Body of pancreas (tissue), 4 donors: Measurements from ENCODE around the gene PDE1C. TPM values are rescaled to one million over a fixed set of nuclear protein-coding genes. Genes with fewer than 3 reads are reported as not detected.
A peak's percentile ranks its signal among the peaks of the same experiment; 100 is the strongest.

ENCODE experiments used
- ATAC-seq: fragments of 150-250 bp; one replicate; pipeline ENCODE4 v1.9.1; 2016
- DNase-seq, 4 donors: peaks; one replicate each; pipeline ENCODE4 v3.0.0-alpha.2; 2019
- H3K27ac ChIP-seq, 4 donors: fragments of 200-600 bp; sonication (generic); 1 replicate in 3 of 4; 2 replicates in 1 of 4; pipeline versions ENCODE4 v1.5.1 to v1.6.1; 2016 to 2019; ENCODE audit warnings: mild to moderate bottlenecking in 1 of 4, mixed read lengths in 1 of 4, moderate library complexity in 1 of 4
- H3K27me3 ChIP-seq, 2 donors: fragments of 200-600 bp; sonication (generic); one replicate each; pipeline ENCODE4 v1.6.0; 2016; ENCODE audit warnings: mild to moderate bottlenecking in 1 of 2
- H3K36me3 ChIP-seq, 2 donors: fragments of 200-600 bp; sonication (generic); replicated peaks in 1 of 2; 2 replicates each; pipeline ENCODE4 v1.5.1; 2016; ENCODE audit warnings: low read depth in 2 of 2; ENCODE audit not compliant: insufficient read depth in 1 of 2
- H3K4me1 ChIP-seq: fragments of 200-600 bp; sonication (generic); one replicate; pipeline ENCODE4 v1.6.0; 2016
- H3K4me3 ChIP-seq, 2 donors: fragments of 200-600 bp; sonication (generic); 1 replicate in 1 of 2; 2 replicates in 1 of 2; pipeline ENCODE4 v1.5.1; 2016 to 2019
- H3K9me3 ChIP-seq, 3 donors: fragments of 200-600 bp; sonication (generic); 1 replicate in 2 of 3; 2 replicates in 1 of 3; pipeline ENCODE4 v1.5.1; 2016
- CTCF ChIP-seq, 7 experiments: fragments of 450-650 bp in 4 of 7; fragments of 200-600 bp in 3 of 7; sonication (generic) in 3 of 7; IDR thresholded peaks; one replicate each; pipeline ENCODE4 v1.5.1; 2016 to 2019; ENCODE audit warnings: antibody characterized with exemption in 7 of 7
- POLR2A ChIP-seq, 3 donors: fragments of 450-650 bp; IDR thresholded peaks; one replicate each; pipeline ENCODE4 v1.6.1; 2016; ENCODE audit warnings: antibody characterized with exemption in 3 of 3, mild to moderate bottlenecking in 2 of 3
- WGBS, 2 donors: methylation state at CpG; one replicate each; pipeline ENCODE4 v1.1.5; 2017; 5-methylcytosine and 5-hydroxymethylcytosine counted together
- intact Hi-C: fragments of 100-400 bp; cut with DNase I; formaldehyde crosslinking; loops from one replicate; pipeline ENCODE4 v1.15.1; 2023
- total RNA-seq, 2 donors: library from RNA; depleted of rRNA; stranded (reverse); fragments of >200 nt; gene quantifications; one replicate each; pipeline ENCODE4 v1.1.0, GENCODE V29; 2016

The PDE1C gene
- 1 to 10 TPM; 1.8 to 4.9 TPM for total RNA-seq

- intact Hi-C loops, result no loop called here
- WGBS, 2 donors, result 1% methylated on average over 50 to 88 of the region's 88 CpGs
- peaks cover 16% of the 10 kb centered on the region for H3K4me1 ChIP-seq
- no peaks in the 10 kb centered on the region for H3K36me3 ChIP-seq
- peak; percentile 56 for ATAC-seq
- peak within 1 kb of the TSS in 1 of 2 donors; percentile 35 for H3K4me3 ChIP-seq
- peak within 1 kb of the TSS in 3 of 4 donors; percentile 34 to 64 (median 62) for H3K27ac ChIP-seq
- H3K27me3 ChIP-seq, result no peaks in the 10 kb centered on the region
- no peaks in the 10 kb centered on the region for H3K9me3 ChIP-seq
- peak in 3 of 4 donors; percentile 11 to 20 (median 16) for DNase-seq
- TF ChIP-seq CTCF (IDR thresholded peaks at IDR 0.05) (no peak), POLR2A (IDR thresholded peaks at IDR 0.05) (no peak)
These were observed at the start of gene PDE1C for GRCh38 chr7:32070406-32071360. Gene PDE1C, minus strand, starts transcription at chr7:32070407.

DNA sequence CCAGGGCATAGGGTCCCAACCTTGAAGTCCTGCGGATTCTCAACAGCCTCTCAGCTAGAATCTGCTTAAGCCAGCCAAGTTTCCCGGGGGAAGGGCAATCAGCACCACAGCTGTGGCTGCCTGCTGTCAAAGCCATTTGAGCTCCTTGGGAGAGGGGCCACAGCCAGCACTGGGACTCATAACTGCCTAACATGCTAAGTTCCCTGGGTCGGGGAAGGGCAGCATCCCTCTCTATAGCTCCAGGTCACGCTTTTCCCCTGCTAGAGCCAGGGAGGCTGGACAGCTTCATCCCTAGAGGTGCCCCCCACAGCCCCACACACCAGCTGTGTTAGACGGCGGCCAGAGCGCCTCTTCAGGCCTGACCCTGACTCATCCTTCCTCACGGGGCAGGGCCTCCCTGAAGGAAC is 49.6 kb upstream of the PDE1C start:
- H3K4me3 ChIP-seq, result no peak overlapping the region

DNA sequence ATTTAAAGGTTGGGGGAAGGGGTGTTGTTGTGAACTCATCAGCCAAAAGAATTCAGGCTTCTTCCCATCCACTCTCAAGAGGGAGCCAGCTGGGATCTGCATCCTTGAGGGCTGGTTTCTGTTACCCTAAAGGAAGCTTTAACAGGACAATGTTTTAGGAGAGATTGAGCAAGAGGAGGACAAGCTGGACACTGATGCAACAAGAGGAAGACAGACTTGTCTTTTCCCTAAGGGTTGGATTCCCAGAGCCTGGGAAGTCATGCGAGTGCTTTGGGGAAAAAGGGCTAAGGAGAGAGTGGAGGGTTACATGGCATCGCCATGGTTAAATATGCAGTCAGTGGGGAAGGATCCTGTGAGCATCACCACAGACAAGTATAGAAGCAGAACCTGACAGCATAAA is 47.6 kb upstream of the PDE1C start:
- ATAC-seq (no peak), DNase-seq (no peak)
- intact Hi-C loops, result no loop called here
- Histone ChIP-seq H3K4me1 (no peaks in the 10 kb centered on the region), H3K36me3 (no peaks in the 10 kb centered on the region), H3K9me3 (no peaks in the 10 kb centered on the region), H3K27ac (no peak overlapping the region), H3K27me3 (no peaks in the 10 kb centered on the region), H3K4me3 (no peak overlapping the region)
- 46 to 72% methylated on average over 2 of the region's 2 CpGs for WGBS, 2 donors
- no peak for TF ChIP-seq CTCF (IDR thresholded peaks at IDR 0.05)
- TF ChIP-seq POLR2A (IDR thresholded peaks at IDR 0.05), result no peak

More for the DNA sequence above, 49.6 kb upstream of the PDE1C start:
- no peak overlapping the region for H3K27ac ChIP-seq
- H3K4me1 ChIP-seq, result no peaks in the 10 kb centered on the region
- no peaks in the 10 kb centered on the region for H3K27me3 ChIP-seq
- ATAC-seq (no peak), DNase-seq (no peak)
- WGBS, 2 donors, result 71 to 82% methylated on average over 2 to 8 of the region's 8 CpGs
- H3K36me3 ChIP-seq, result no peaks in the 10 kb centered on the region
- TF ChIP-seq POLR2A (IDR thresholded peaks at IDR 0.05), result no peak
- TF ChIP-seq CTCF (IDR thresholded peaks at IDR 0.05), result no peak
- H3K9me3 ChIP-seq, result no peaks in the 10 kb centered on the region
- intact Hi-C loops, result no loop called here

DNA sequence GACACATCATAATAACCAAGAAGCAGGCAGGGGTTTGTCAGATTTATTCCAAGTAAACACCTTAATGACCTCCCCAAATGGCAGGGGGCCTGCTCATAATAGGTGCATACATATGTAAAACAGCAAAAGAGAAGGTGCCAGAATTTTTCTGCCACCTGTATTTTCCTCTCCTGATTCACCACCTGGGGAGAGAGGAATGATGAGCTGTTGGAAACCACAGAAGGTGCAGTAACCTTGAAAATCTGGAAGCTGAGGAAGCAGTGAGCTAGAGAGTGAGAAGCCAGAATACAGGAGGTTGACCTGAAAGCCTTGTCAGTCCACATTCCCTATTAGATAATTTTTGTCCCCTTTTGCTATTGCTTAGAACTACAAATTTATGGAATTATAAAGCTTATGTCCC is 46.2 kb upstream of the PDE1C start:
- Histone ChIP-seq H3K4me3 (no peak overlapping the region), H3K4me1 (no peaks in the 10 kb centered on the region), H3K9me3 (no peaks in the 10 kb centered on the region), H3K27ac (no peak overlapping the region), H3K36me3 (no peaks in the 10 kb centered on the region), H3K27me3 (no peaks in the 10 kb centered on the region)
- intact Hi-C loops, result no loop called here
- DNase-seq (no peak), ATAC-seq (no peak)
- TF ChIP-seq POLR2A (IDR thresholded peaks at IDR 0.05) (no peak), CTCF (IDR thresholded peaks at IDR 0.05) (no peak)
